Gastroesophageal sphincter (tissue), 4 donors: ENCODE data around the gene FGF16. TPM values are rescaled to one million over a fixed set of nuclear protein-coding genes. Genes with fewer than 3 reads are reported as not detected.
"Not testable (repeated sequence)": the region's sequence is repeated elsewhere in the genome, so short reads cannot be mapped to it uniquely, and the experiment has no call there.

Source experiments
- ATAC-seq: fragments of 150-250 bp; one replicate; pipeline ENCODE4 v1.9.1; 2016; ENCODE audit warnings: mild to moderate bottlenecking, moderate library complexity
- H3K27ac ChIP-seq, 4 donors: fragments of 200-600 bp; sonication (generic) in 3 of 4; 1 replicate in 3 of 4; 2 replicates in 1 of 4; pipeline ENCODE4 v1.5.1; 2016 to 2019
- H3K27me3 ChIP-seq: fragments of 200-600 bp; sonication (generic); one replicate; pipeline ENCODE4 v1.5.1; 2019
- H3K36me3 ChIP-seq, 2 donors: fragments of 200-600 bp; sonication (generic); one replicate each; pipeline ENCODE4 v1.5.1; 2019; ENCODE audit warnings: control low read depth in 1 of 2
- H3K4me1 ChIP-seq, 3 donors: fragments of 200-600 bp; sonication (generic); 1 replicate in 2 of 3; 2 replicates in 1 of 3; pipeline ENCODE4 v1.5.1; 2016 to 2019; ENCODE audit warnings: control low read depth in 2 of 3
- H3K4me3 ChIP-seq, 2 donors: fragments of 200-600 bp; sonication (generic); one replicate each; pipeline ENCODE4 v1.5.1; 2019; ENCODE audit warnings: mild to moderate bottlenecking in 1 of 2, moderate library complexity in 1 of 2
- H3K9me3 ChIP-seq, 3 donors: fragments of 200-600 bp; sonication (generic); one replicate each; pipeline ENCODE4 v1.5.1; 2017 to 2019; ENCODE audit warnings: control low read depth in 2 of 3
- CTCF ChIP-seq, 4 experiments: fragments of 200-600 bp in 2 of 4; fragments of 450-650 bp in 2 of 4; sonication (generic) in 1 of 4; IDR thresholded peaks; one replicate each; pipeline ENCODE4 v1.5.1; 2017 to 2019; ENCODE audit warnings: antibody characterized with exemption in 4 of 4, mild to moderate bottlenecking in 2 of 4, moderate library complexity in 2 of 4
- EP300 ChIP-seq: sonication (generic); formaldehyde crosslinking; IDR thresholded peaks from one replicate; pipeline ENCODE4 v1.6.1; 2017; ENCODE audit warnings: antibody characterized with exemption, mild to moderate bottlenecking
- POLR2A ChIP-seq, 2 donors: fragments of 450-650 bp; IDR thresholded peaks; one replicate each; pipeline ENCODE4 v1.6.1; 2017; ENCODE audit warnings: antibody characterized with exemption in 2 of 2, mild to moderate bottlenecking in 2 of 2, moderate library complexity in 1 of 2
- POLR2AphosphoS5 ChIP-seq: sonication (generic); formaldehyde crosslinking; IDR thresholded peaks from one replicate; pipeline ENCODE4 v1.6.1; 2017; ENCODE audit warnings: antibody characterized with exemption
- WGBS, 2 donors: methylation state at CpG; one replicate each; pipeline ENCODE4 v1.1.5; 2018; ENCODE audit warnings: low coverage in 1 of 2; 5-methylcytosine and 5-hydroxymethylcytosine counted together
- total RNA-seq, 4 donors: library from RNA; depleted of rRNA; stranded (reverse); fragments of >200 nt; gene quantifications; one replicate each; pipeline ENCODE4 v1.1.0, GENCODE V29; 2016

Gene FGF16
- total RNA-seq = under 1 TPM in 1 of 4 donors, not detected in 3; 0.23 TPM

- H3K27ac ChIP-seq = peak within 1 kb of the TSS in 2 of 4 donors; percentile 10 to 30
- 0 to 51% methylated on average over 5 to 7 of the region's 48 CpGs for WGBS, 2 donors
- no peak for ATAC-seq
- H3K27me3 ChIP-seq = no peaks in the 10 kb centered on the region
- H3K9me3 ChIP-seq = no peaks in the 10 kb centered on the region
- TF ChIP-seq POLR2AphosphoS5 (no peak), POLR2A (IDR thresholded peaks at IDR 0.05) (no peak), EP300 (no peak), CTCF (IDR thresholded peaks at IDR 0.05) (no peak)
- no peaks in the 10 kb centered on the region for H3K36me3 ChIP-seq
- H3K4me3 ChIP-seq = peak within 1 kb of the TSS; percentile 10 to 40
- H3K4me1 ChIP-seq = peaks cover 0 to 21% (median 0%) of the 10 kb centered on the region in 3 donors
Observed at GRCh38 chrX:77446908-77447652, at the start of gene FGF16. Gene FGF16, plus strand, starts transcription at chrX:77447389. Its CDS starts 286 bp downstream, at chrX:77447675.

GRCh38 chrX:77398330-77398954 is 48.7 kb upstream of the FGF16 start:
- H3K27me3 ChIP-seq = no peaks in the 10 kb centered on the region
- no peaks in the 10 kb centered on the region for H3K4me1 ChIP-seq
- TF ChIP-seq CTCF (IDR thresholded peaks at IDR 0.05) = no peak
- TF ChIP-seq POLR2A (IDR thresholded peaks at IDR 0.05) = no peak
- TF ChIP-seq POLR2AphosphoS5 = no peak
- no peak for TF ChIP-seq EP300
- no peak for ATAC-seq
- no peaks in the 10 kb centered on the region for H3K36me3 ChIP-seq
- H3K9me3 ChIP-seq = no peaks in the 10 kb centered on the region
- H3K27ac ChIP-seq = no peak overlapping the region
- whole genome bisulfite sequencing, 2 donors = 76 to 80% methylated on average over 1 to 3 of the region's 3 CpGs
- no peak overlapping the region for H3K4me3 ChIP-seq

- H3K36me3 ChIP-seq = no peaks in the 10 kb centered on the region
- no peak for TF ChIP-seq POLR2A (IDR thresholded peaks at IDR 0.05)
- no peak for TF ChIP-seq EP300
- no peak for TF ChIP-seq CTCF (IDR thresholded peaks at IDR 0.05)
- no peak for TF ChIP-seq POLR2AphosphoS5
- 14% methylated on average over 2 of the region's 2 CpGs; no CpG with 5 or more reads in 1 of the 2 donors for WGBS, 2 donors
- no peaks in the 10 kb centered on the region for H3K27me3 ChIP-seq
- no peaks in the 10 kb centered on the region for H3K9me3 ChIP-seq
- H3K27ac ChIP-seq = no peak overlapping the region
- ATAC-seq = peak; percentile 85
- no peaks in the 10 kb centered on the region for H3K4me1 ChIP-seq
- no peak overlapping the region for H3K4me3 ChIP-seq
Observed at GRCh38 chrX:77404419-77404818, 42.8 kb upstream of the FGF16 start.

- 73% methylated on average over 1 of the region's 1 CpG; no CpG with 5 or more reads in 1 of the 2 donors for WGBS, 2 donors
- not testable (repeated sequence) for H3K27me3 ChIP-seq, ATAC-seq, H3K36me3 ChIP-seq, H3K4me3 ChIP-seq, H3K27ac ChIP-seq, H3K4me1 ChIP-seq, H3K9me3 ChIP-seq
Observed at GRCh38 chrX:77407821-77408220, 39.4 kb upstream of the FGF16 start.

- Histone ChIP-seq H3K27me3 (no peaks in the 10 kb centered on the region), H3K36me3 (no peaks in the 10 kb centered on the region), H3K4me3 (no peak overlapping the region), H3K9me3 (no peaks in the 10 kb centered on the region), H3K4me1 (no peaks in the 10 kb centered on the region), H3K27ac (no peak overlapping the region)
- no peak for ATAC-seq
- WGBS, 2 donors = 88% methylated on average over 3 of the region's 3 CpGs; no CpG with 5 or more reads in 1 of the 2 donors
- TF ChIP-seq CTCF (IDR thresholded peaks at IDR 0.05) (no peak), EP300 (no peak), POLR2A (IDR thresholded peaks at IDR 0.05) (no peak), POLR2AphosphoS5 (no peak)
Observed at GRCh38 chrX:77412631-77413030, 34.6 kb upstream of the FGF16 start.
